K562 (cell line): ENCODE results near the gene SPTA1.

Experiments used
- CTCF ChIP-seq, 3 experiments: IDR thresholded peaks in 2 of 3; conservative IDR thresholded peaks in 1 of 3; 2 replicates each; pipeline ENCODE4 v1.5.1; 2011 to 2012; ENCODE audit warnings: low read length in 3 of 3, mild to moderate bottlenecking in 3 of 3, control low read depth in 2 of 3, improper control_type of control experiment in 1 of 3, inconsistent platforms in 1 of 3, low read depth in 1 of 3, mixed read lengths in 1 of 3, moderate library complexity in 1 of 3; ENCODE audit not compliant: insufficient read depth in 2 of 3
- FOXP4 ChIP-seq: sonication (generic); formaldehyde crosslinking; IDR thresholded peaks from 2 replicates; pipeline ENCODE4 v1.8.0; 2022; ENCODE audit warnings: mild to moderate bottlenecking, missing genetic modification reagents, borderline replicate concordance
- MAFK ChIP-seq: IDR thresholded peaks from 2 replicates; pipeline ENCODE4 v1.6.1; 2011; ENCODE audit warnings: low read length, improper control_type of control experiment
- MTA3 ChIP-seq: fragments of 450-650 bp; formaldehyde crosslinking; IDR thresholded peaks from 2 replicates; pipeline ENCODE4 v1.6.1; 2017; ENCODE audit warnings: mild to moderate bottlenecking, borderline replicate concordance
- NR2F6 ChIP-seq: fragments of 450-650 bp; formaldehyde crosslinking; IDR thresholded peaks from 2 replicates; pipeline ENCODE4 v1.4.0; 2020; ENCODE audit warnings: mild to moderate bottlenecking
- YY1 ChIP-seq, 3 experiments: IDR thresholded peaks; 2 replicates each; pipeline ENCODE4 v1.6.1; 2011; ENCODE audit warnings: low read length in 2 of 3, mild to moderate bottlenecking in 2 of 3, moderate library complexity in 2 of 3, borderline replicate concordance in 1 of 3, control low read depth in 1 of 3, low read depth in 1 of 3; ENCODE audit not compliant: insufficient read depth in 3 of 3, insufficient replicate concordance in 2 of 3, control insufficient read depth in 1 of 3, insufficient read length in 1 of 3; ENCODE audit errors: extremely low read depth in 1 of 3
- ZFP1 ChIP-seq: fragments of 450-650 bp; formaldehyde crosslinking; IDR thresholded peaks from 2 replicates; pipeline ENCODE4 v1.4.0; 2020; ENCODE audit warnings: mild to moderate bottlenecking, mixed read lengths
- TF ChIP-seq, protein P1 (sequence below), 2 experiments: fragments of 450-650 bp; formaldehyde crosslinking in 1 of 2; IDR thresholded peaks; 2 replicates each; pipeline versions ENCODE4 v1.4.0 to v1.6.1; 2014 to 2020; ENCODE audit warnings: mild to moderate bottlenecking in 2 of 2, borderline replicate concordance in 1 of 2, low read depth in 1 of 2

GRCh38 chr1:158563853-158564252 lies 122.7 kb downstream of the SPTA1 start:
- TF ChIP-seq ZFP1 (no peak), YY1 (IDR thresholded peaks at IDR 0.05; ENCODE audit: borderline replicate concordance in 1 of 3, control insufficient read depth in 1 of 3, extremely low read depth in 1 of 3, insufficient read depth in 3 of 3, insufficient read length in 1 of 3, insufficient replicate concordance in 2 of 3, low read depth in 1 of 3, low read length in 2 of 3) (no peak), NR2F6 (CRISPR knock-in tag) (no peak), FOXP4 (CRISPR knock-in tag) (no peak), CTCF (IDR thresholded peaks at IDR 0.05 in 2 of 3, conservative IDR thresholded peaks at IDR 0.05 in 1 of 3; ENCODE audit: insufficient read depth in 2 of 3, low read depth in 1 of 3, low read length in 3 of 3) (no peak), MTA3 (no peak), MAFK (no peak)
- TF ChIP-seq, protein P1, sequence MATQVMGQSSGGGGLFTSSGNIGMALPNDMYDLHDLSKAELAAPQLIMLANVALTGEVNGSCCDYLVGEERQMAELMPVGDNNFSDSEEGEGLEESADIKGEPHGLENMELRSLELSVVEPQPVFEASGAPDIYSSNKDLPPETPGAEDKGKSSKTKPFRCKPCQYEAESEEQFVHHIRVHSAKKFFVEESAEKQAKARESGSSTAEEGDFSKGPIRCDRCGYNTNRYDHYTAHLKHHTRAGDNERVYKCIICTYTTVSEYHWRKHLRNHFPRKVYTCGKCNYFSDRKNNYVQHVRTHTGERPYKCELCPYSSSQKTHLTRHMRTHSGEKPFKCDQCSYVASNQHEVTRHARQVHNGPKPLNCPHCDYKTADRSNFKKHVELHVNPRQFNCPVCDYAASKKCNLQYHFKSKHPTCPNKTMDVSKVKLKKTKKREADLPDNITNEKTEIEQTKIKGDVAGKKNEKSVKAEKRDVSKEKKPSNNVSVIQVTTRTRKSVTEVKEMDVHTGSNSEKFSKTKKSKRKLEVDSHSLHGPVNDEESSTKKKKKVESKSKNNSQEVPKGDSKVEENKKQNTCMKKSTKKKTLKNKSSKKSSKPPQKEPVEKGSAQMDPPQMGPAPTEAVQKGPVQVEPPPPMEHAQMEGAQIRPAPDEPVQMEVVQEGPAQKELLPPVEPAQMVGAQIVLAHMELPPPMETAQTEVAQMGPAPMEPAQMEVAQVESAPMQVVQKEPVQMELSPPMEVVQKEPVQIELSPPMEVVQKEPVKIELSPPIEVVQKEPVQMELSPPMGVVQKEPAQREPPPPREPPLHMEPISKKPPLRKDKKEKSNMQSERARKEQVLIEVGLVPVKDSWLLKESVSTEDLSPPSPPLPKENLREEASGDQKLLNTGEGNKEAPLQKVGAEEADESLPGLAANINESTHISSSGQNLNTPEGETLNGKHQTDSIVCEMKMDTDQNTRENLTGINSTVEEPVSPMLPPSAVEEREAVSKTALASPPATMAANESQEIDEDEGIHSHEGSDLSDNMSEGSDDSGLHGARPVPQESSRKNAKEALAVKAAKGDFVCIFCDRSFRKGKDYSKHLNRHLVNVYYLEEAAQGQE (IDR thresholded peaks at IDR 0.05; ENCODE audit: borderline replicate concordance): no peak
- TF ChIP-seq, protein P1 (CRISPR knock-in tag; IDR thresholded peaks at IDR 0.05; ENCODE audit: low read depth): no peak
